PFSK-1 (cell line): Measurements from ENCODE around the gene NCOA6.

Source experiments
- FOXP2 ChIP-seq: optimal IDR thresholded peaks from 2 replicates; pipeline ENCODE3; 2011; ENCODE audit warnings: borderline replicate concordance, control low read depth, inconsistent platforms; ENCODE audit not compliant: insufficient read depth; ENCODE audit errors: extremely low read length, extremely low read depth
- POLR2AphosphoS5 ChIP-seq: IDR thresholded peaks from 2 replicates; pipeline ENCODE4 v1.6.1; 2012; ENCODE audit warnings: low read depth, mild to moderate bottlenecking, control low read depth, low read length, moderate library complexity
- REST ChIP-seq, 2 experiments: IDR thresholded peaks; 2 replicates each; pipeline versions ENCODE4 v1.6.1 to v1.8.0; 2011 to 2012; ENCODE audit warnings: low read depth in 2 of 2, low read length in 2 of 2, control low read depth in 1 of 2, inconsistent platforms in 1 of 2, mild to moderate bottlenecking in 1 of 2, moderate library complexity in 1 of 2; ENCODE audit not compliant: insufficient read depth in 1 of 2
- SIN3A ChIP-seq: IDR thresholded peaks from 2 replicates; pipeline ENCODE4 v1.6.1; 2012; ENCODE audit warnings: mild to moderate bottlenecking, low read length, moderate library complexity, borderline replicate concordance; ENCODE audit not compliant: insufficient read depth
- TAF1 ChIP-seq: IDR thresholded peaks from 2 replicates; pipeline ENCODE4 v1.6.1; 2012; ENCODE audit warnings: low read length, control low read depth, borderline replicate concordance; ENCODE audit not compliant: insufficient read depth

Gene NCOA6

GRCh38 chr20:34848597-34848996, 23.1 kb upstream of the NCOA6 start:
- TF ChIP-seq REST (IDR thresholded peaks at IDR 0.05; ENCODE audit: insufficient read depth in 1 of 2, low read depth in 2 of 2, low read length in 2 of 2) (no peak), SIN3A (no peak), TAF1 (no peak), FOXP2 (no peak), POLR2AphosphoS5 (no peak)

GRCh38 chr20:34843421-34843820, 18.0 kb upstream of the NCOA6 start:
- TF ChIP-seq POLR2AphosphoS5 (no peak), SIN3A (no peak), TAF1 (no peak), FOXP2 (no peak), REST (IDR thresholded peaks at IDR 0.05; ENCODE audit: insufficient read depth in 1 of 2, low read depth in 2 of 2, low read length in 2 of 2) (no peak)

GRCh38 chr20:34842143-34842542, 16.7 kb upstream of the NCOA6 start:
- no peak for TF ChIP-seq FOXP2
- TF ChIP-seq SIN3A = no peak

- TF ChIP-seq TAF1 = no peak
- no peak for TF ChIP-seq POLR2AphosphoS5
- no peak for TF ChIP-seq SIN3A
- TF ChIP-seq FOXP2 = no peak
- TF ChIP-seq REST (IDR thresholded peaks at IDR 0.05; ENCODE audit: insufficient read depth in 1 of 2, low read depth in 2 of 2, low read length in 2 of 2) = no peak
Observed at GRCh38 chr20:34834459-34834893, 9.0 kb upstream of the NCOA6 start.

- TF ChIP-seq POLR2AphosphoS5 (no peak), SIN3A (no peak)
Observed at GRCh38 chr20:34831936-34832335, 6.5 kb upstream of the NCOA6 start.

GRCh38 chr20:34829191-34829590, 3.7 kb upstream of the NCOA6 start:
- TF ChIP-seq FOXP2 (no peak), POLR2AphosphoS5 (no peak), REST (IDR thresholded peaks at IDR 0.05; ENCODE audit: insufficient read depth in 1 of 2, low read depth in 2 of 2, low read length in 2 of 2) (no peak), SIN3A (no peak), TAF1 (no peak)
